GM12864 (cell line): ENCODE data around the gene ANKRD44.

Experiments used
- DNase-seq: peaks from one replicate; pipeline ENCODE4 v3.0.0-alpha.2; 2011; ENCODE audit warnings: low read depth
- H3K4me3 ChIP-seq: 2 replicates; pipeline ENCODE4 v1.5.1; 2011; ENCODE audit warnings: mild to moderate bottlenecking, low read depth, low read length, control low read depth
- CTCF ChIP-seq: IDR thresholded peaks from 2 replicates; pipeline ENCODE4 v1.5.1; 2011; ENCODE audit warnings: low read depth, mild to moderate bottlenecking, moderate library complexity, low read length, control low read depth, inconsistent platforms; ENCODE audit errors: missing control alignments

ANKRD44 gene

GRCh38 chr2:197255543-197255942, 55.0 kb downstream of the ANKRD44 start:
- DNase-seq, result peak; percentile 74
- peak overlapping the region; percentile 50 for H3K4me3 ChIP-seq
- no peak for TF ChIP-seq CTCF

GRCh38 chr2:197254776-197255530, 55.6 kb downstream of the ANKRD44 start:
- no peak for TF ChIP-seq CTCF
- H3K4me3 ChIP-seq, result peak overlapping the region; percentile 50; the same call in 1 of the 2 replicates
- DNase-seq, result no peak

- no peak for DNase-seq
- no peak for TF ChIP-seq CTCF
- no peak overlapping the region for H3K4me3 ChIP-seq
Observed at GRCh38 chr2:197251576-197251975, 59.0 kb downstream of the ANKRD44 start.

- no peak for TF ChIP-seq CTCF
- no peak for DNase-seq
- H3K4me3 ChIP-seq, result no peak overlapping the region
Observed at GRCh38 chr2:197251163-197251562, 59.4 kb downstream of the ANKRD44 start.

GRCh38 chr2:197250084-197250397, 60.5 kb downstream of the ANKRD44 start:
- H3K4me3 ChIP-seq, result no peak overlapping the region; the same call in 1 of the 2 replicates
- TF ChIP-seq CTCF, result no peak
- no peak for DNase-seq

- no peak overlapping the region; the same call in 1 of the 2 replicates for H3K4me3 ChIP-seq
- no peak for DNase-seq
- TF ChIP-seq CTCF, result no peak
Observed at GRCh38 chr2:197249381-197250083, 61.0 kb downstream of the ANKRD44 start.
